Raji (cell line): Measurements from ENCODE around the gene CR1.

Experiments used
- POLR2A ChIP-seq: IDR thresholded peaks from 2 replicates; pipeline ENCODE4 v1.6.1; 2011; ENCODE audit warnings: low read depth, low read length, control low read depth; ENCODE audit not compliant: insufficient read depth

CR1 gene

DNA sequence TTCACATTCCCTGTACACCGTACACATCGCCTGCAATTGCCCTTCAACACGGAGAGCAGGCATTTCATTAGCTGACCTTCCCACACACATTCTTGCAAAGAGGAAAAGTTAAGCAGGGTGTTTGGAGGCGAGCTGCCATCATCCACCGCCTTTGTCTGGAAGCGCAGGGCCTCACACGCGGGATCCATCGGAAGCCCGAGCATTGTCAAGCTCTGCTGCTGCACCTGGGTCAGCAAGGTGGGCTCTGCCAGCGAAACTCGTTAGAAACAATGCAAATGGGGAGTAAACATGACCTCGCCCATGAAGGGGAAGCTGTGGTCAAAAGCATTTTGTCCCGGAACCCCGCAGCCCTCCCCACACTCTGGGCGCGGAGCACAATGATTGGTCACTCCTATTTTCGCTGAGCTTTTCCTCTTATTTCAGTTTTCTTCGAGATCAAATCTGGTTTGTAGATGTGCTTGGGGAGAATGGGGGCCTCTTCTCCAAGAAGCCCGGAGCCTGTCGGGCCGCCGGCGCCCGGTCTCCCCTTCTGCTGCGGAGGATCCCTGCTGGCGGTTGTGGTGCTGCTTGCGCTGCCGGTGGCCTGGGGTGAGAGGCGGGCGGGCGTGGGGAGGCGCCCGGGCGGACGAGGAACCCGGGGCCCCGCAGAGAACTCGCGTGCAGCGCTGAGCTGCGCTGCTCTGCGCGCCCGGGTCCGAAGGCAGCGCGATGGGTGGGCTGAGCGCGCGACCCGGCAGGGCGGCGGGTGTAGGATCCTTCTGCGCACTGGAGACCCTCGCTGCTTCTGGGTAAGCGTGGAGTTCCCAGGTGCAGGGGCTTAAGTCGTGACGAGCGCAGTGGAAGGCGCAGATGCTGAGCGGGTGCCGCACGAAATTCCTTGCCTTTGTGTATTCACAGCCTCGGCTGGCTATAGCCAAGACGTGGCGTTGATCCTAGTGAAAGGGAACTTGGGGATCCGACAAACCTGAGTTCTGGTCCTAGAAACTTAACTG, at the start of gene CR1:
Gene CR1 (plus strand): TSS at position 357 of the 992 bp plus-strand sequence. CDS start 111 bp downstream, at position 468.
- TF ChIP-seq POLR2A, result no peak

GRCh38 chr1:207453710-207454045, 42.3 kb upstream of the CR1 start:
- TF ChIP-seq POLR2A, result no peak

DNA sequence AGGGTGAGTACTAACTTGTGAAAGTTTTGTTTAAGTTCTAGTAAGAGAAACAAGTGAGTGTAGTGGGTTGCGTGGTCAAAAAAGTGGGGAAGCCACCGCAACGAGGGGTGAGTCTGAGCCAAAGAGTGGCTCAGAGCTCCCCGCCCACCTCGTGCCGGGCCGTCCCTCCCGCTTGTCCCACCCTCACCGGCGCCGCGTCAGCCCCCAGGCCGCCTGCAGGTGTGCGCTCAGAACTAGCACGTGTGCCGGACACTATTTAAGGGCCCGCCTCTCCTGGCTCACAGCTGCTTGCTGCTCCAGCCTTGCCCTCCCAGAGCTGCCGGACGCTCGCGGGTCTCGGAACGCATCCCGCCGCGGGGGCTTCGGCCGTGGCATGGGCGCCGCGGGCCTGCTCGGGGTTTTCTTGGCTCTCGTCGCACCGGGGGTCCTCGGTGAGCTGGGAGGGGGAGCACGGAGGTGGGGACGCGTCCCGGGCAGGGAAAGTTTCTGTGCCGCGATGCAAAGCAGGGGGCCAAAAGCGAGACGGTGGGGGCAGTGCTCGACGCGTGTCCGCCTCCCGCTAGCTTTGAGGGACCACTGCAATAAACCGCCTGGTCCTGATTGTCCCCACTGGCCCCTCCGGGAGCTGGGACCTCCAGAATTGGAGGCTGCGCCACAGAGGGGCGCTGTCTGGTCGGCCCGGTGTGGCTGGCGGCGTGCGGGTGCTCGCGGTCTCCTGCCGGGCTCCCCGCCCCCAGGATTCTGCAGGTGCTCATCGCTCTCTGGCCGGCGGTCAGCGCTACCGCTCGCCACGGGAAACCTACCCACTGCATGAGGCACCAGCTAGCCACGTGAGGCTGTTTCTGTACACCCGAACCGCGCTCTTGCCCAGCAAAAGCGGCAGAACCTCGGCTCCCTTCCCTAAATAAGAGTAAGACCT, 41.7 kb upstream of the CR1 start, which contains the start of gene CR2:
Gene CR2 (plus strand): TSS at position 283 of the 919 bp plus-strand sequence. CDS start 91 bp downstream, at position 374.
- TF ChIP-seq POLR2A, result peak; percentile 99

GRCh38 chr1:207455183-207455754, 40.7 kb upstream of the CR1 start:
- peak; percentile 51 for TF ChIP-seq POLR2A

- TF ChIP-seq POLR2A, result no peak
Measured at GRCh38 chr1:207458414-207458813, 37.5 kb upstream of the CR1 start.

GRCh38 chr1:207459008-207459407, 36.9 kb upstream of the CR1 start:
- no peak for TF ChIP-seq POLR2A

- no peak for TF ChIP-seq POLR2A
Measured at GRCh38 chr1:207461649-207462048, 34.3 kb upstream of the CR1 start.

DNA sequence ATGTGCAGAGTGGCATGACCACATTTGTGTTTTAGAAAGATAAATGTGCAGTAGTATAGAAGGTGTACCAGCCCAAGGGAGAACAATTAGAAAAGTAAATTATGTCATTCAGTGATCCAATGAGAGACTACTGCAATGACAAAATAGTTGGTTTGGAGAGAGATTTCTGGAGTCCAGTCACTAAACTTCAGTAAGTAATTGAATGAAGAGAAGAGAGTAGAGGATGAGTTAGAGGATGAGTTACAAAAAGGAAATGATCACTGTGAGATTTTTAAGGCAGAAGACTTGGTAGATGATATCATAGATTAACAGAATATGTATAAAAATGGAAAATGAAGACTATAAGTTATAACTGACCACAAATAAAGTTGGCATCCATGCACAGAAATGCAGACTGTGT, 33.4 kb upstream of the CR1 start:
- TF ChIP-seq POLR2A, result no peak

DNA sequence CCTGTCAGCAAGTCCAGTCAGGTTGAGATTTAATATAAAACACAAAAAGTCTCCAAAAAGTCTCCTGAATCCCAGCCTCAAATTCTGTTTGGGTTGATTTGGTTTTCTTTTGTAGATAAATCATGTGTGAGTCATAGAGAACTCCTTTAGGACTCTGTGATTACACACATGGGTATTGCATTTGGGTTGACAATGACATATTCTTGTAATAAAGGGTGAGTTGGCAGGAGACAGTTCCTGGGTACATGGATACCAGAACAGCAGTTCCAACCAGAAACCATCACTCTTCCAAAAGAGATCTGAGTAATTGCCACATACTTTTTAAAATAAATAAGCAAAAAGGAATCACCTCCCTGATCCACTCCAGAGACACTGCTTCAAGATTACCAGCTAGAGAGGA, 32.9 kb upstream of the CR1 start:
- TF ChIP-seq POLR2A, result no peak

GRCh38 chr1:207463571-207463970, 32.4 kb upstream of the CR1 start:
- no peak for TF ChIP-seq POLR2A

DNA sequence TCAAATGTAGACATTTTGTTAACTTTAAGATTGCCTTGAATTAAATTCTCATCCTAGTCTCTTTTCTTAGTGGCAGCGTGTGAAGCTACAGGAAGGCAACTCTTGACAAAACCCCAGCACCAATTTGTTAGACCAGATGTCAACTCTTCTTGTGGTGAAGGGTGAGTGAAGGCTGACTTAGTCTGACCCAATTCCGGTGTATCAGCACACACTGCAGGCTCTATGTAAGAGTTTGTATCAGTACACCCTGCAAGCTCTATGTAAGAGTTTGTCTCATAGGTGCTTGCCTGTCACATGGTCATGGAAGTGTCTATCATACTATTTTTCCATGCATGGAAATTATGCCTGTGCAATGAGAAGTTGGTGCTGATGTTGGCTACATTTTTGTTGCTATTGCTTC, 25.0 kb upstream of the CR1 start:
- TF ChIP-seq POLR2A, result no peak

- TF ChIP-seq POLR2A, result no peak
Measured at GRCh38 chr1:207474210-207474609, 21.7 kb upstream of the CR1 start.

GRCh38 chr1:207486198-207486597, 9.8 kb upstream of the CR1 start:
- TF ChIP-seq POLR2A, result no peak

GRCh38 chr1:207487636-207488035, 8.3 kb upstream of the CR1 start:
- TF ChIP-seq POLR2A, result no peak

- TF ChIP-seq POLR2A, result no peak
Measured at GRCh38 chr1:207493212-207493611, 2.7 kb upstream of the CR1 start.
